AG09319 (cell line): ENCODE measurements around the gene RAB11FIP5.
A peak's percentile ranks its signal among the peaks of the same experiment; 100 is the strongest.

Experiments
- DNase-seq: peaks from one replicate; pipeline ENCODE4 v3.0.0-alpha.2; 2010; ENCODE audit warnings: low read depth; ENCODE audit errors: extremely low read depth
- TF ChIP-seq, protein P1 (sequence below): IDR thresholded peaks from 2 replicates; pipeline ENCODE4 v1.5.1; 2011; ENCODE audit warnings: low read depth, mild to moderate bottlenecking, inconsistent platforms, low read length, moderate library complexity

The RAB11FIP5 gene

DNA sequence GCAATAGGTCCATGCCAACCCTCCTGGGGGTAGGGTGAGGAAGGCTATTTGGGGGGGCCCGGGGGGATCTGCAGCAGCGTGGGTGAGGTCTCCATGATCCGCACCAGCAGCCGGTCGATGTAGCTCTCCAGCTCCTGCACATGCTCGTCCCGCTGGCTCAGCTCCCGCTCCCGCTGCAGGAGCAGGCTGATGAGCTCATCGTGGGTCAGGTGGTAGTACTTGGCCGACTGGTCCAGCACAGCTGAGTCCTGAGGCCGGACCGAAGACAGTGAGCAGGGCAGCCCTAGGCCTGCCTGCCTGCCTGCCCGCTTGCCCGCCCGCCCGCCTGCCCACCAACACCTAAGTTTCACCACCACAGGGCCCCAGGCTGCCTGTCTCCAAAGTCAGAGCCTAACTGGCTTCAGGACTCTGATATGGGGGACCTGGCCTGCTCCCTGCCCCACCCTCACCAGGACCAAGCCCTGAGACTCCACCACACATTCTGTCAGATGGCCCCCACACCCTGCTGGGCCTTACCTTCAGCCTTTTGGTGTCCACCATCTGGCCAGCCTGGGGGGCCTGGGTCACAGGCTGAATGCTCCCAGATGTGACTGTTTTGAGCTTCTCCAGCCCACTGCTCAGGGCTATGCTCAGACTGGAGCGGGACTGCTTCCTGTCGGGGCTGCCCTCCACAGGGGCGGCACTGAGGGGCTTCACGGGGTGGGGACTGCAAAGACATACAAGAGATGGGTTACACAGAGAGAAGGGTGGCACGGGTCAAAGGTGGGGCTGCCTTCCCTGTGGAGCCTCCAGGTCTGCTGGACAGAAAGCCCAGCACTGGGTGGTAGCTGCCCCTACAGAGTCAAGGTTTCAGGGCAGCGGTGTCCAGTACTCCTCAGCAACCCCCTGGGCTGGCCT, 37.0 kb downstream of the RAB11FIP5 start:
- no peak for DNase-seq
- TF ChIP-seq, protein P1, sequence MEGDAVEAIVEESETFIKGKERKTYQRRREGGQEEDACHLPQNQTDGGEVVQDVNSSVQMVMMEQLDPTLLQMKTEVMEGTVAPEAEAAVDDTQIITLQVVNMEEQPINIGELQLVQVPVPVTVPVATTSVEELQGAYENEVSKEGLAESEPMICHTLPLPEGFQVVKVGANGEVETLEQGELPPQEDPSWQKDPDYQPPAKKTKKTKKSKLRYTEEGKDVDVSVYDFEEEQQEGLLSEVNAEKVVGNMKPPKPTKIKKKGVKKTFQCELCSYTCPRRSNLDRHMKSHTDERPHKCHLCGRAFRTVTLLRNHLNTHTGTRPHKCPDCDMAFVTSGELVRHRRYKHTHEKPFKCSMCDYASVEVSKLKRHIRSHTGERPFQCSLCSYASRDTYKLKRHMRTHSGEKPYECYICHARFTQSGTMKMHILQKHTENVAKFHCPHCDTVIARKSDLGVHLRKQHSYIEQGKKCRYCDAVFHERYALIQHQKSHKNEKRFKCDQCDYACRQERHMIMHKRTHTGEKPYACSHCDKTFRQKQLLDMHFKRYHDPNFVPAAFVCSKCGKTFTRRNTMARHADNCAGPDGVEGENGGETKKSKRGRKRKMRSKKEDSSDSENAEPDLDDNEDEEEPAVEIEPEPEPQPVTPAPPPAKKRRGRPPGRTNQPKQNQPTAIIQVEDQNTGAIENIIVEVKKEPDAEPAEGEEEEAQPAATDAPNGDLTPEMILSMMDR, result no peak

DNA sequence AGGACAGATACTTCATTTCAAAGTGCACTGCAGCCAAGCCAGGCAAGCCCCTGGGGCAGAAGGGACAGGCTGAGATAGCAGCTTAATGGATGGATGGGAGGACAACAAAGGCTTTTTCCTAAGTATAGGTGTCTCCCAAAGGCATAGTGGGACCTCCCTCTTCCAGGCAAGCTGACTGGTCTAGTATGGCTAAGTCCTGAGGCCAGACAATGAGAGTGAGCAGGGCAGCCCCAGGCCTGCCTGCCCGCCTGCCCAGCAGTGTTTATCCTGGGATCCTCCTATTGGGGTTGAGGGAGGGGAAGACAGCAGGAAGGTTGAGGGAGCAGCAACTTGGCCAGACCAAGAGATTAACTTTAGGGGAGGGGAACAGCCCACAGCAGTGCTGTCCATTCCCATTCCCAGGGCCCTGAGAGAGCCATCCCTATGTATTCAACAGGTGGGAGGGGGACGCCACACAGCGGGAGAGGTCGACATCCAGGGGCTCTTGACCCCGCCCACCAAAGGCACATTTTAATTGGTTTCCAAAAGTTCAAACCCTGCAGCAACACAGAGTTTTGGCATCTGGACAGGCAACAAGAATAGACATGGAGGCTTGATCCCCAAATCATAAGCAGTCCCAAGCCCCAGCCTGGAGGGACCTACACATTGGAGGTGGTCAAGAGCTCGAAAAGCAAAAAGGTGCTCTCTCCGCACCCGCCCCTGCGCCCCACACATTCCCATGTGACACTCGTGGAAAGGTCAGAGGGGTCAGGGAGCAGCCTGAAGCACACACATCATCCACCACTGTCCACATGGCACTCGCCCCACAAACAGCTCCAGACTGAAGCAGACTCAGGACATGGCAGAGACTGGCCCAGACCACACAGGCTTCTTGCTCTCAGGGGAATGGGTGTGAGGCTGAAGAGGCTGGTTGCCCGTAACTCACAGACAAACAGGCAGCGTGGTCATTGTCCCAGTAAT, 38.4 kb downstream of the RAB11FIP5 start:
- DNase-seq, result no peak
- TF ChIP-seq, protein P1, result no peak

DNA sequence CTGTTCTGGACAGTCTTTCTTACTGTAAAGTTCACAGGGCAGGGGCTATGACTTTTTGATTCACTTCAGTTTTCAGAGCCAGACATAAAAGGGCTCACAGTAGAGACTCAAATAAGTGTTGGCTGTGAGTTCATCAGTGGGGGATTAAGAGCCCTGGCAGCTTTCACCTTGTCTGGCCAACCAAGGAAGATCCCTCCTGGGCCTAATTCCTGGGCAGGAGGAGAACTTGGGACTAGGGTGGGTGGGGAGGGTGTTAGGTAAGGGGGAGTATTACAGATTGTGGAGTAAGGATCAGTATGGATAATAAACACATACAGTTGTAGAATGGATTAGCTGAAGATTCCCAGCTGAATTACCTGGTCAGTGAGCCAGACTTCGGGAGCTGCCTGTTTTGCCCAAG, 40.3 kb downstream of the RAB11FIP5 start:
- TF ChIP-seq, protein P1, result no peak
- DNase-seq, result no peak

DNA sequence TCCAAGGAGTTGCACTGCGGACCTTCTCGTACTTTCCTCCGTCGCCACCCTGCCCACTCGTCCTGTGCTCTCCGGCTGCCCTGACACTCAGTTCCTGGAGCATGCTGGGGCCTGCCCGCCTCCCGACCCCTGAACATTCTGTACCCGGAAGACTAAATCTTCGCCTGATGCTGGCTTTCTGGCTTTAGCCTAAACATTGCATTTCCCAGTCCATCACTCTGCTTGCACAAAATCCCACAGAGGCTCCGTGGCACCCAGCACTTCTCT, 40.7 kb downstream of the RAB11FIP5 start:
- TF ChIP-seq, protein P1, result no peak
- no peak for DNase-seq

DNA sequence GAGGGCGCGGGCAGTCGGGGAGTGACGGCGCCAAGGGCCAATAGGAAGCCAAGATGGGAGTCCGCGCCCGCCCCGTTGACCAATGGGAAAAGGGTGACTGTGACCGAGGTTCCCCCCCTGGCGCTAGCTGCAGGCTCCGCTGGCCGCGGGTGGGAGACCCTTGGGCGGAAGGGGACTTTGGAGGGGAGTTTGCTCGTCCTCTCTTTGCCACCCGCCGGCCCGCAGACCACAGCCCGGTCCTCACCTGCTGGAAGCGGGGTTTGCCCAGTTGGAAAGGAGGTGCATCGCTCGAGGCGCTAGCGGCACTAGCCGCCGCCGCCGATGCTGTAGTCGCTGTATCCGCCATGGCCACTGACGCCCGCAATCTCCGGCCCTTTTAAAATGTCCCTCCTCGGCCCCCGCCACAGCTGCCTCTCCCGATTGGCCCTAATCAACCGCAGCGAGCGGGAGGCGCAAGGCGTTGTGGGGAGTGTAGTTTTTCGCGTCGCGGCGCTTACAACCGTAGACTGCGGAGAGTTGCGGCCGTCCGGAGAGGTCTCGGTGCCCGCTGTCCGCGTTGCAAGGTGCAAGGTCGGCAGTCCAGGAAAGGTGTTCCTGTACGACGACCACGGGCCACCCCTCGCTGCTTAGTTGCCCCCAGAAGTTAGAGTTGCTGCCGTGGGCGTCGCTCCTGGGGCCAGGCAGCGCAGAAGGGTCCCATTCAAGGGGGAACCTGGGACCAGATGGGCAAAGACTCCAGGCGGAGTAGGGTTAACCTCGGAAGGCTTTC, 41.2 kb downstream of the RAB11FIP5 start, which contains the start of gene SFXN5:
Gene SFXN5 (minus strand): TSS at position 353 of the 769 bp plus-strand sequence. CDS start 7 bp downstream, at position 346.
- TF ChIP-seq, protein P1, result peak; percentile 16
- peak; percentile 92 for DNase-seq

DNA sequence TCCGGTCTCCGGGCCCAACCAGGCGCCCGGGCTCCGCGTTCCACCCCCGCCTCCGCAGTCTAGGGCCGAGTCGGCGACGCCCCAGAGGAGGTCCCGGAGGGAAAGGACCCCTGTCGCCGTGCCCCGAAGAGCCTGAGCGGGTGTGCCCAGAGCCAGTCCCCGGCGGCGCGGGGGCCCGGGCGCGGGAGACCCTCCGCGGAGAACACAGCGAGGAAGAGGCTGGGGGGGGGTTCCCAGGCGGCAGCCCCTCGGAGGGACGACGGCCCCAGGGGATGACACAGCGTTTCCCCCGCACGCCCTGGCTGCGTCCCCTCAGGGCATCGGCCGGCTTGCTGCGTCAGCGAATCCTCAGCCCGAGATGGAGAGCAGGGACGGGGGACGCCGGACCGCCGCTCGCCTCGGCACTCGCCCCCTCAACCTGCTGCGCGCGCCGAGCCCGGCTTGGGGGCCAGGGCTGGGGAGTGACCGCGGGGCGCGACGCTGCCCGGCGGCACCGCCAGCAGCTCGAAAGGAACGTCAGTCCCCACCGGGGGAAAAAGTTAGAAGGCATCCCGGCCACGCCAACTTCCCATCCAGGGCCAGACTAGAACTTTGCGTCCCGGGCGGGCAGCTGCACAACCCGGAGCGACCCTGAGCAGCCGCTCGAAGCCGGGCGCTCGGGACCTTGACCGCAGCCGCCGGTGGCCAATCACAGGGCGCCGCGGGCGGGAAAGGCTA, 41.9 kb downstream of the RAB11FIP5 start:
- no peak for DNase-seq
- TF ChIP-seq, protein P1, result no peak
